Fibroblast of lung (primary cell): Measurements from ENCODE around the gene PTP4A2. TPM values are rescaled to one million over a fixed set of nuclear protein-coding genes. Genes with fewer than 3 reads are reported as not detected.

ENCODE experiments used
- DNase-seq, 2 donors: peaks; one replicate each; pipeline versions ENCODE4 v3.0.0 to v3.0.0-alpha.2; 2010; ENCODE audit warnings: low read depth in 2 of 2
- H2AFZ ChIP-seq: 2 replicates; pipeline ENCODE4 v1.5.1; 2012; ENCODE audit warnings: low read length, control low read depth, inconsistent platforms
- H3K27ac ChIP-seq: 2 replicates; pipeline ENCODE4 v1.5.1; 2011; ENCODE audit warnings: low read length, control low read depth; ENCODE audit not compliant: insufficient read depth
- H3K27me3 ChIP-seq: 2 replicates; pipeline ENCODE4 v1.5.1; 2011; ENCODE audit warnings: mild to moderate bottlenecking, low read length; ENCODE audit not compliant: control insufficient read depth, insufficient read depth
- H3K36me3 ChIP-seq: 2 replicates; pipeline ENCODE4 v1.5.1; 2011; ENCODE audit warnings: low read length; ENCODE audit not compliant: control insufficient read depth, insufficient read depth
- H3K4me1 ChIP-seq: 2 replicates; pipeline ENCODE4 v1.5.1; 2011; ENCODE audit warnings: low read length; ENCODE audit not compliant: control insufficient read depth, insufficient read depth; ENCODE audit errors: extremely low read depth
- H3K4me2 ChIP-seq: 2 replicates; pipeline ENCODE4 v1.5.1; 2011; ENCODE audit warnings: low read length, control low read depth; ENCODE audit not compliant: insufficient read depth; ENCODE audit errors: extremely low read depth
- H3K4me3 ChIP-seq, 4 experiments: fragments of 200-600 bp in 1 of 4; sonication (generic) in 1 of 4; replicated peaks in 1 of 4; 2 replicates each; pipeline ENCODE4 v1.5.1; 2011 to 2016; ENCODE audit warnings: low read length in 4 of 4, low read depth in 3 of 4, mild to moderate bottlenecking in 3 of 4, control low read depth in 2 of 4, inconsistent platforms in 1 of 4, mixed read lengths in 1 of 4; ENCODE audit not compliant: insufficient read depth in 1 of 4; ENCODE audit errors: control extremely low read depth in 1 of 4
- H3K79me2 ChIP-seq: 2 replicates; pipeline ENCODE4 v1.5.1; 2012; ENCODE audit warnings: mild to moderate bottlenecking, low read length, inconsistent platforms; ENCODE audit not compliant: control insufficient read depth, insufficient read depth
- H3K9ac ChIP-seq: 2 replicates; pipeline ENCODE4 v1.5.1; 2011; ENCODE audit warnings: mild to moderate bottlenecking, low read length, control low read depth; ENCODE audit not compliant: insufficient read depth
- H3K9me3 ChIP-seq: 2 replicates; pipeline ENCODE4 v1.5.1; 2012; ENCODE audit warnings: low read depth, low read length; ENCODE audit not compliant: control insufficient read depth, insufficient read depth
- H4K20me1 ChIP-seq: 2 replicates; pipeline ENCODE4 v1.5.1; 2011; ENCODE audit warnings: low read length; ENCODE audit not compliant: control insufficient read depth, insufficient read depth; ENCODE audit errors: extremely low read depth
- CTCF ChIP-seq, 2 donors: IDR thresholded peaks in 1 of 2; conservative IDR thresholded peaks in 1 of 2; 1 replicate in 1 of 2; 2 replicates in 1 of 2; pipeline ENCODE4 v1.5.1; 2011 to 2012; ENCODE audit warnings: low read length in 2 of 2, control low read depth in 1 of 2, inconsistent platforms in 1 of 2, low read depth in 1 of 2, mild to moderate bottlenecking in 1 of 2
- EZH2 ChIP-seq: IDR thresholded peaks from 2 replicates; pipeline ENCODE4 v1.5.1; 2012; ENCODE audit warnings: low read length, control low read depth, mild to moderate bottlenecking; ENCODE audit errors: missing control alignments
- polyA plus RNA-seq, 2 donors: library from polyadenylated mRNA; depleted of rRNA in 1 of 2; stranded (reverse) in 1 of 2; unstranded in 1 of 2; fragments of >200 nt; gene quantifications; 2 replicates each; pipeline ENCODE4 v1.2.1, GENCODE V29; 2011 to 2012; ENCODE audit warnings: missing spikeins in 1 of 2
- total RNA-seq: library from RNA; depleted of rRNA; stranded (reverse); fragments of >200 nt; gene quantifications from 2 replicates; pipeline ENCODE4 v1.2.1, GENCODE V29; 2014

Gene PTP4A2
- total and polyA plus RNA-seq, 2 donors (not counting 1 experiment from before 2014, with no cell fraction given): 366 to 429 TPM

- H3K9ac ChIP-seq: no peak overlapping the region
- H3K4me2 ChIP-seq: no peak overlapping the region
- no peaks in the 10 kb centered on the region for H3K79me2 ChIP-seq
- no peaks in the 10 kb centered on the region for H3K36me3 ChIP-seq
- DNase-seq: no peak
- no peak overlapping the region for H3K4me3 ChIP-seq
- TF ChIP-seq CTCF (conservative IDR thresholded peaks at IDR 0.05 in 1 of 2, IDR thresholded peaks at IDR 0.05 in 1 of 2; ENCODE audit: low read depth in 1 of 2, low read length in 2 of 2) (no peak), EZH2 (no peak)
- no peaks in the 10 kb centered on the region for H3K4me1 ChIP-seq
- no peak overlapping the region for H3K27ac ChIP-seq
- no peaks in the 10 kb centered on the region for H4K20me1 ChIP-seq
- no peaks in the 10 kb centered on the region for H3K9me3 ChIP-seq
- no peak overlapping the region for H2AFZ ChIP-seq
- no peaks in the 10 kb centered on the region for H3K27me3 ChIP-seq
These were observed 79.1 kb downstream of the PTP4A2 start for GRCh38 chr1:31859044-31859443.

GRCh38 chr1:31857863-31858262 is 80.3 kb downstream of the PTP4A2 start:
- H3K4me3 ChIP-seq: no peak overlapping the region
- no peak for TF ChIP-seq EZH2
- no peak for TF ChIP-seq CTCF (conservative IDR thresholded peaks at IDR 0.05 in 1 of 2, IDR thresholded peaks at IDR 0.05 in 1 of 2; ENCODE audit: low read depth in 1 of 2, low read length in 2 of 2)
- H2AFZ ChIP-seq: no peak overlapping the region

More at GRCh38 chr1:31857863-31858262, 80.3 kb downstream of the PTP4A2 start:
- Histone ChIP-seq H3K27me3 (no peaks in the 10 kb centered on the region), H3K4me1 (no peaks in the 10 kb centered on the region), H3K27ac (no peak overlapping the region), H3K9me3 (no peaks in the 10 kb centered on the region), H3K79me2 (no peaks in the 10 kb centered on the region), H3K4me2 (no peak overlapping the region), H3K9ac (no peak overlapping the region), H3K36me3 (no peaks in the 10 kb centered on the region), H4K20me1 (no peaks in the 10 kb centered on the region)
- no peak for DNase-seq

Other genes starting within 250 kb of the PTP4A2 start
- gene COL16A1, start 234.4 kb downstream of the PTP4A2 start, total RNA-seq: 80.3 and 150 TPM in 2 replicates
- 20.9 and 21.0 TPM in 2 replicates for gene COL16A1, start 234.4 kb downstream of the PTP4A2 start, polyA plus RNA-seq
- 7.4 and 10.4 TPM in 2 replicates for gene ADGRB2, start 174.0 kb downstream of the PTP4A2 start, total RNA-seq
- gene ADGRB2, start 174.0 kb downstream of the PTP4A2 start, polyA plus RNA-seq: 4.4 and 4.8 TPM in 2 replicates
- 30.3 and 47.2 TPM in 2 replicates for gene SPOCD1, start 122.3 kb downstream of the PTP4A2 start, total RNA-seq
- 44.8 and 55.4 TPM in 2 replicates for gene SPOCD1, start 122.3 kb downstream of the PTP4A2 start, polyA plus RNA-seq
- 42.1 and 56.0 TPM in 2 replicates for gene KHDRBS1, start 75.5 kb upstream of the PTP4A2 start, total RNA-seq
- 73.0 and 84.8 TPM in 2 replicates for gene KHDRBS1, start 75.5 kb upstream of the PTP4A2 start, polyA plus RNA-seq
- gene TMEM39B, start 134.6 kb upstream of the PTP4A2 start, total RNA-seq: 4.4 and 7.9 TPM in 2 replicates
- 11.1 and 15.0 TPM in 2 replicates for gene TMEM39B, start 134.6 kb upstream of the PTP4A2 start, polyA plus RNA-seq
- gene KPNA6, start 169.7 kb upstream of the PTP4A2 start, total RNA-seq: 27.0 and 40.1 TPM in 2 replicates
- gene KPNA6, start 169.7 kb upstream of the PTP4A2 start, polyA plus RNA-seq: 44.4 and 48.5 TPM in 2 replicates
- gene TXLNA, start 241.3 kb upstream of the PTP4A2 start, total RNA-seq: 94.0 and 118 TPM in 2 replicates
- gene TXLNA, start 241.3 kb upstream of the PTP4A2 start, polyA plus RNA-seq: 56.5 and 64.0 TPM in 2 replicates